Measurements from ENCODE around the gene IL1RN.

The IL1RN gene

GRCh38 chr2:113126845-113127645, at the start of gene IL1RN:
TSS of gene IL1RN (plus strand) at chr2:113127598. CDS start at chr2:113127625, 27 bp downstream.
- no peak within 1 kb of the TSS for H3K4me3 ChIP-seq
- peak; percentile 36 for DNase-seq (ENCODE audit: low spot score)
- TF ChIP-seq CTCF (IDR thresholded peaks at IDR 0.05): no peak
- H3K27ac ChIP-seq: peak within 1 kb of the TSS in 1 of 2 donors; percentile 51

- no peak overlapping the region for H3K4me3 ChIP-seq
- no peak overlapping the region for H3K27ac ChIP-seq
- no peak for TF ChIP-seq CTCF (IDR thresholded peaks at IDR 0.05)
- DNase-seq (ENCODE audit: low spot score): no peak
Observed at GRCh38 chr2:113077921-113078320, 49.5 kb upstream of the IL1RN start.

GRCh38 chr2:113078350-113078839, 49.0 kb upstream of the IL1RN start:
- Histone ChIP-seq H3K27ac (no peak overlapping the region), H3K4me3 (no peak overlapping the region)
- DNase-seq (ENCODE audit: low spot score): no peak
- no peak for TF ChIP-seq CTCF (IDR thresholded peaks at IDR 0.05)

GRCh38 chr2:113079131-113079530, 48.3 kb upstream of the IL1RN start:
- Histone ChIP-seq H3K4me3 (no peak overlapping the region), H3K27ac (no peak overlapping the region)
- no peak for TF ChIP-seq CTCF (IDR thresholded peaks at IDR 0.05)
- DNase-seq (ENCODE audit: low spot score): no peak

GRCh38 chr2:113080134-113080533, 47.3 kb upstream of the IL1RN start:
- no peak for DNase-seq (ENCODE audit: low spot score)

GRCh38 chr2:113081488-113082210, 45.7 kb upstream of the IL1RN start:
- Histone ChIP-seq H3K4me3 (no peak overlapping the region), H3K27ac (no peak overlapping the region)
- no peak for DNase-seq (ENCODE audit: low spot score)
- no peak for TF ChIP-seq CTCF (IDR thresholded peaks at IDR 0.05)

More at GRCh38 chr2:113080134-113080533, 47.3 kb upstream of the IL1RN start:
- no peak for TF ChIP-seq CTCF (IDR thresholded peaks at IDR 0.05)
- Histone ChIP-seq H3K27ac (no peak overlapping the region), H3K4me3 (no peak overlapping the region)
